HEK293T (cell line): ENCODE data around the gene GNG12.

Experiments
- CTCF ChIA-PET: fragments of 350-600 bp; formaldehyde crosslinking; extraction: SDS; loops from one replicate; lab custom pipeline; 2021; ENCODE audit warnings: antibody characterized with exemption, inconsistent platforms; lab: Yijun Ruan, JAX
- POLR2A ChIA-PET: fragments of 350-600 bp; formaldehyde crosslinking; extraction: SDS; loops from one replicate; lab custom pipeline; 2020; ENCODE audit warnings: antibody characterized with exemption, inconsistent platforms; lab: Yijun Ruan, JAX
- DNase-seq: peaks from one replicate; pipeline ENCODE4 v3.0.0; 2012; ENCODE audit warnings: mixed read lengths; ENCODE audit errors: extremely low spot score
- ARNT ChIP-seq: fragments of 450-650 bp; IDR thresholded peaks from 2 replicates; pipeline ENCODE4 v1.6.1; 2017; ENCODE audit warnings: mild to moderate bottlenecking
- BHLHE40 ChIP-seq: fragments of 450-650 bp; IDR thresholded peaks from 2 replicates; pipeline ENCODE4 v1.6.1; 2016; ENCODE audit warnings: mild to moderate bottlenecking, moderate library complexity, borderline replicate concordance
- CTBP1 ChIP-seq: fragments of 450-650 bp; IDR thresholded peaks from 2 replicates; pipeline ENCODE4 v1.6.1; 2016; ENCODE audit warnings: borderline replicate concordance
- ELF4 ChIP-seq: fragments of 450-650 bp; IDR thresholded peaks from 2 replicates; pipeline ENCODE4 v1.6.1; 2017; ENCODE audit warnings: antibody characterized with exemption
- FOXA1 ChIP-seq: fragments of 450-650 bp; IDR thresholded peaks from 2 replicates; pipeline ENCODE4 v1.6.1; 2016; ENCODE audit warnings: mild to moderate bottlenecking
- FOXK2 ChIP-seq: fragments of 450-650 bp; IDR thresholded peaks from 2 replicates; pipeline ENCODE4 v1.6.1; 2016; ENCODE audit warnings: mild to moderate bottlenecking
- FOXM1 ChIP-seq: fragments of 450-650 bp; IDR thresholded peaks from 2 replicates; pipeline ENCODE4 v1.6.1; 2017; ENCODE audit warnings: mild to moderate bottlenecking, borderline replicate concordance
- HDGF ChIP-seq: fragments of 450-650 bp; IDR thresholded peaks from 2 replicates; pipeline ENCODE4 v1.6.1; 2017; ENCODE audit warnings: antibody characterized with exemption, borderline replicate concordance
- L3MBTL2 ChIP-seq: fragments of 450-650 bp; conservative IDR thresholded peaks from 2 replicates; pipeline ENCODE4 v1.6.1; 2016; ENCODE audit warnings: mild to moderate bottlenecking
- LEF1 ChIP-seq: fragments of 450-650 bp; IDR thresholded peaks from 2 replicates; pipeline ENCODE4 v1.6.1; 2017; ENCODE audit warnings: mild to moderate bottlenecking, borderline replicate concordance
- NFRKB ChIP-seq: fragments of 450-650 bp; IDR thresholded peaks from 2 replicates; pipeline ENCODE4 v1.6.1; 2016; ENCODE audit warnings: mild to moderate bottlenecking, moderate library complexity
- PKNOX1 ChIP-seq: fragments of 450-650 bp; IDR thresholded peaks from 2 replicates; pipeline ENCODE4 v1.6.1; 2016
- SP1 ChIP-seq: fragments of 450-650 bp; IDR thresholded peaks from 2 replicates; pipeline ENCODE4 v1.6.1; 2017
- SUZ12 ChIP-seq: fragments of 450-650 bp; IDR thresholded peaks from 2 replicates; pipeline ENCODE4 v1.6.1; 2016; ENCODE audit warnings: mild to moderate bottlenecking
- TARDBP ChIP-seq: fragments of 450-650 bp; IDR thresholded peaks from 2 replicates; pipeline ENCODE4 v1.6.1; 2016
- ZNF384 ChIP-seq: fragments of 450-650 bp; IDR thresholded peaks from 2 replicates; pipeline ENCODE4 v1.6.1; 2016

GNG12 gene

GRCh38 chr1:67741121-67741520, 92.1 kb downstream of the GNG12 start:
- TF ChIP-seq NFRKB (no peak), SUZ12 (no peak), ARNT (no peak), FOXM1 (no peak), PKNOX1 (no peak), ELF4 (no peak), FOXK2 (no peak), CTBP1 (no peak), HDGF (no peak), L3MBTL2 (no peak), SP1 (no peak), FOXA1 (no peak), TARDBP (no peak), ZNF384 (no peak), BHLHE40 (no peak), LEF1 (no peak)

GRCh38 chr1:67740543-67740942, 92.7 kb downstream of the GNG12 start:
- ChIA-PET POLR2A (no interaction called here), CTCF (interaction anchor here (0.6 to 1.4 kb wide), 2 partner anchors 19 to 174 kb away, joined by 3 to 4 read pairs; no protein-coding TSS in a partner anchor)
- no peak for TF ChIP-seq SUZ12
- no peak for TF ChIP-seq BHLHE40
- no peak for TF ChIP-seq ZNF384
- TF ChIP-seq FOXM1, result no peak
- TF ChIP-seq HDGF, result no peak
- no peak for TF ChIP-seq ELF4
- no peak for TF ChIP-seq LEF1
- no peak for TF ChIP-seq CTBP1
- no peak for TF ChIP-seq TARDBP
- TF ChIP-seq NFRKB, result no peak
- TF ChIP-seq L3MBTL2, result no peak
- TF ChIP-seq PKNOX1, result no peak
- no peak for DNase-seq

More at GRCh38 chr1:67741121-67741520, 92.1 kb downstream of the GNG12 start:
- CTCF ChIA-PET, result interaction anchor here (0.6 to 1.4 kb wide), 2 partner anchors 19 to 174 kb away, joined by 3 to 4 read pairs; no protein-coding TSS in a partner anchor
- POLR2A ChIA-PET, result no interaction called here
- DNase-seq, result no peak

GRCh38 chr1:67739361-67739760, 93.9 kb downstream of the GNG12 start:
- no peak for TF ChIP-seq L3MBTL2
- no peak for TF ChIP-seq PKNOX1
- TF ChIP-seq ARNT, result no peak
- no peak for TF ChIP-seq BHLHE40
- TF ChIP-seq NFRKB, result no peak
- no peak for TF ChIP-seq FOXK2
- TF ChIP-seq FOXA1, result no peak
- TF ChIP-seq ZNF384, result no peak
- no peak for TF ChIP-seq SP1
- no peak for TF ChIP-seq CTBP1
- TF ChIP-seq FOXM1, result no peak
- TF ChIP-seq SUZ12, result no peak
- TF ChIP-seq HDGF, result no peak
- no peak for TF ChIP-seq ELF4
- TF ChIP-seq TARDBP, result no peak
- POLR2A ChIA-PET, result no interaction called here
- CTCF ChIA-PET, result interaction anchor here (0.8 to 1.0 kb wide), 2 partner anchors 207 to 297 kb away, joined by 3 to 4 read pairs; no protein-coding TSS in a partner anchor
- no peak for DNase-seq

GRCh38 chr1:67738401-67738800, 94.9 kb downstream of the GNG12 start:
- CTCF ChIA-PET, result interaction anchor here (0.5 to 1.0 kb wide), 3 partner anchors 8 to 206 kb away, joined by 3 to 4 read pairs (median 3); no protein-coding TSS in a partner anchor
- POLR2A ChIA-PET, result no interaction called here
- TF ChIP-seq FOXA1 (no peak), ELF4 (no peak), NFRKB (no peak), SUZ12 (no peak), CTBP1 (no peak), TARDBP (no peak)
- no peak for DNase-seq

- DNase-seq, result no peak
- TF ChIP-seq FOXK2 (no peak), FOXA1 (no peak), HDGF (no peak), PKNOX1 (no peak)
- ChIA-PET POLR2A (interaction anchor here (0.8 to 1.0 kb wide), 2 partner anchors 17 to 23 kb away, joined by 3 to 4 read pairs; no protein-coding TSS in a partner anchor), CTCF (interaction anchor here (0.5 to 0.7 kb wide), 2 partner anchors 9 to 20 kb away, joined by 3 to 4 read pairs; no protein-coding TSS in a partner anchor)
Observed at GRCh38 chr1:67737875-67738274, 95.4 kb downstream of the GNG12 start.

- POLR2A ChIA-PET, result interaction anchor here (0.8 to 1.0 kb wide), 2 partner anchors 16 to 22 kb away, joined by 3 to 4 read pairs; no protein-coding TSS in a partner anchor
- CTCF ChIA-PET, result no interaction called here
- TF ChIP-seq BHLHE40 (no peak), FOXM1 (no peak), PKNOX1 (no peak), ZNF384 (no peak), L3MBTL2 (no peak), SP1 (no peak), NFRKB (no peak), HDGF (no peak), ARNT (no peak), SUZ12 (no peak), ELF4 (no peak), FOXK2 (no peak), TARDBP (no peak)
- DNase-seq, result no peak
Observed at GRCh38 chr1:67736750-67737149, 96.5 kb downstream of the GNG12 start.
